Midbrain (tissue), 1 donor: ENCODE results near the gene PAPPA2.
"Not testable (repeated sequence)": the region's sequence is repeated elsewhere in the genome, so short reads cannot be mapped to it uniquely, and the experiment has no call there.

ENCODE experiments used
- DNase-seq: peaks from one replicate; lab custom pipeline; 2025; lab: John Stamatoyannopoulos, UW

PAPPA2 gene

GRCh38 chr1:176692988-176693696 is 230.2 kb downstream of the PAPPA2 start:
- no peak for DNase-seq

- no peak for DNase-seq
Observed at GRCh38 chr1:176693697-176694329, 230.8 kb downstream of the PAPPA2 start.

GRCh38 chr1:176694713-176695112 is 231.7 kb downstream of the PAPPA2 start:
- DNase-seq: no peak

DNA sequence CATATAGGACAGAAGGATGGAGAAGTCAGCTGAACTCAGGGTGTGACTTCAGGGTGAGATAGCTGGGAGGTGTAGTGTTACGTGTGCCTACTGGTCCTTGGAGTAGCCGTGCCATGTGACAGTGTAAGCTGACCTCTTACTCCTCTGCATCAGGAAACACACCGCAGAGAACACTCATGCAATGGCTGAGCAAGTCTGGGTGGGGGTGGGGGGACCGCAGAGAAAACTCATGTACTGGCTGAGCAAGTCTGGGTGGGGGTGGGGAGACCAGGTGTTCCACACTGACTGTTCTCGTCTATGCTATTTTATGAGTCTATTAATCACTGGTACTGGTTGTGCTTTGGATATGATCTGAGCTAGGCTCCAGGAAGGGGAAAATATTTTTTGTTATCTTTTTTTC is 233.1 kb downstream of the PAPPA2 start:
- DNase-seq: no peak

GRCh38 chr1:176696689-176697088 is 233.7 kb downstream of the PAPPA2 start:
- DNase-seq: no peak

DNA sequence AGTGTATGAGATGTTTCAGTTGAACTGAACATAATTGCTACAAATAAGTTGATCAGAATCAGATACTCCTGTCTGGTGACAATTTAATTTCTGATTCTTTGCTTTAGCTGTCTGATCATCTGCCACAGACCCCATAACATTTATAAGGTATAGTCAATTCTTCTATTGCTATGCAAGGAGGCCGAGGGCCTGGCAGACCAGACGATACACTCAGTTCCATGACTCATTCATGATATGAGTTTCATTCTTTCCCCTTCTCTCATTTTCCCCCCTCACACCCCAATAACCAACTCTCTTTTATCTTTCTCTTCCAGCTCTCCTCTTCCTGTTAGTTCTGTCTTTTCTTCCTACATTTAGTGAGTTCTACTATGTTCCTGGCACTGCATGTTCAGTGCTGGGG is 236.8 kb downstream of the PAPPA2 start:
- no peak for DNase-seq

DNA sequence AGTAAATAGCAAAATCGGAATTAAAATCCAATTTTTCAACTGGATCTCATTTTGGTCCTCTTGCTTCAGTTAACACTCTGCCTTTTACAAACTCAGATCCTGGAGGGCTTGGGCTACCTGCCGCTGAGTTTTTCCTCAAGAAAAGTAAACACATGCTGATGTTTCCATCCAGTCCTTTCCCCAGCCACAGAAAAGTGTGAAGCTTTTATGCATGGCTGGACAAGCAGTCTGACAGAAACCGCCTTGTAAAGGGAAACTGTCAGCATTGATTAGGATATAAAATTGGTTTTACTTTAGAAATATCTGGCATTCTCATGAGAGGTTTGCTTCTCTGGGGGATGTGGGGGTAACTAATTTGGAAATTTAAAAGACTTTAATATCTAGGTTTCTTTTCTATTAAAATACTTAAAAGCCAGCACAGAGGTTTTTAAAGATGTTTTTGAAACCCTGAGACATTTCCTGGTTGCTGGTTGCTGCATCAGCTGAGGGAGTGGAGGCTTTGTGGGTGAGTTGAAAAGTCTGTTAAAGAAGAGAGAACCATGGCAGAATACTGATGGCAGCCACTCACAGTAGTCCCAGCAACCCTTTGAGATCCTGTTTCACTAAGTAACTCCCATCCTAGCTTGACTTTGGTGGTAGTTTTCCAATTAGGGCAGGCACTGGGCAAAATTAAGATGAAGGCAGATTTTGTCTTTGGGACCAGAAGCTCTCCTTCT is 238.3 kb downstream of the PAPPA2 start:
- DNase-seq: no peak

- DNase-seq: no peak
Observed at GRCh38 chr1:176702901-176703300, 239.9 kb downstream of the PAPPA2 start.

DNA sequence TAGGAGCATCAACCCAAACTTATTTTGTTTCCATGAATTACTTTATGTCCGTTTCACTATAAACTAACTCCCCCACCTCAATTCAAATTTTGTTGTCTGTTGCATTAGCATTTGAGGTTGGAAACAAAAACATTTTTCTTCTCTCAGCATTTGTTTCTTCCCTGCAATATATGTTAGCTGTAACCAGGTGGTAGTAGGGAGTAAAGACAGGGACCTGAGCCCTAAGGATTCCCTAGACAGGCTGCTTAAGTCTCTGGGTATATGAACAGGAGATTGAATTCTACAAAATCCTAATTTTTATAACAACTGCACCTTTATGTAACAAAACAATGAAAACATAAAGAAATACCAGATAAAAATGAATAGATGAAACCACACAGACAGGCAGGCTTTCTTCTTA is 242.6 kb downstream of the PAPPA2 start:
- no peak for DNase-seq

DNA sequence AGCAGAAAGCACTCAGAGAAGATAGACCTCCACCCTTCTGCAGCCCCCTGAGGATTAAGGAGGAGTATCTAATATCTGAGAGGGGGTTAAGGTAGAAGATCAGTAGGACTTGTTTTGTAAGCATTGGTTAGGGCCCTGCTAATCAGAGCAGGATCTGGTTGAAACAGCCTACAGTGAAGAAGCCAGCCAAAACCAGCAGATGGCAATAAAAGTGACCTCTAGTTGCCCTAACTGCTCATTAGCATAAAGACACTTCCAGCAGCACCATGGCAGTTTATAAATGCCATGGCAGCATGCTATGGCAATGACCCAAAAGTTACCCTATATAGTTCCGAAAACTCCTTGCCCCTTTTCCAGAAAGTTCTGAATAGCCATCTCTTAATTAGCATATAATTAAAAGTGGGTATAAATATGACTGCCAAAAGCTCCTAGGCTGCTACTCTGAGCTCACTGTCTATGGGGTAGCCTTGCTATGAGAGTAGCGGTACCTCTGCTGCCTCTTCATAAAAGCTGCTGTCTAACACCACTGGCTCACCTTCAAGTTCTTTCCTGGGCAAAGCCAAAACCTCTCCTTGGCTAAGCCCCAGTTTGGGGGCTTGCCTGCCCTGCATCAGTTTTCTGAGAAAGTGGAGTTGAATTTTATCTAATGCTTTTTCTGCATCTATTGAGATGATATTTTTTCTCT is 254.2 kb downstream of the PAPPA2 start:
- peak; percentile 11 for DNase-seq

DNA sequence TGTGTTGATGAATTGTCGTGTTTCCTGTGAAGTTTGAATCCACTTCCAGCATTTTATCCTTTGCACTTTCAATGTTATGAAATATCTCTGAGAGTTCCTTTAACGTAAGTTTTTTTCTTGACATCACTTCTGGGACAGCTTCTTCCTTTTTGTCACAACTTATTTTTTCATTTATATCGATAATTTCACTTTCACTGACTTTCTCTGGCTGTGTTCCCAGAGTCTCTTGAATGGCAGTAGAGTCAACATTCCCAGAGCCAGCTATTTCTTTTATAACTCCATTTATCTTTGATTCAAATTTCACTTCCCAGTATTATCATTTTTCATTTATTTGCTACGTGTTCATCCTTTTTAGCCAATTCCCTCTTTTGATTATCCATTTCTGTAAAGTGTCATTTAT is 256.5 kb downstream of the PAPPA2 start:
- no peak for DNase-seq

- no peak for DNase-seq
Observed at GRCh38 chr1:176720838-176721237, 257.9 kb downstream of the PAPPA2 start.

DNA sequence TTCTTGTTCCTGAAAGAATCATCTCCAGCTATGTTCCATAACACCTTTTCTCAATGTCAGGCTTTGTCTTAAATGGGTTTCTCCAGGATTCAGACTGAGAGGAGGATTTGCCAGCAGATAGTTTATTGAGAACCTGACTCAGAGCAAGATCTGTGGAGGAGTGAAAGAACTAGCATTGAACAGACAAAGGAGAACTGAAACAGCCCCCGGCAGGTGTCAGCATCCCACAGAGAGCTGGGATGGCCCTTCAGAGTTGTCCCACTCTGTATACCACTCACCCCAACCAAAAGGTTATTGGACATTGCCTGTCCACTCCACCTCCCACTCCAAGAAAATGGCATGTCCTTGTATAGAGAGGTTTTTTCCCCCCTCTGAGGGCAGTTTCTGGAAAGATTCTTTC is 270.7 kb downstream of the PAPPA2 start:
- no peak for DNase-seq

DNA sequence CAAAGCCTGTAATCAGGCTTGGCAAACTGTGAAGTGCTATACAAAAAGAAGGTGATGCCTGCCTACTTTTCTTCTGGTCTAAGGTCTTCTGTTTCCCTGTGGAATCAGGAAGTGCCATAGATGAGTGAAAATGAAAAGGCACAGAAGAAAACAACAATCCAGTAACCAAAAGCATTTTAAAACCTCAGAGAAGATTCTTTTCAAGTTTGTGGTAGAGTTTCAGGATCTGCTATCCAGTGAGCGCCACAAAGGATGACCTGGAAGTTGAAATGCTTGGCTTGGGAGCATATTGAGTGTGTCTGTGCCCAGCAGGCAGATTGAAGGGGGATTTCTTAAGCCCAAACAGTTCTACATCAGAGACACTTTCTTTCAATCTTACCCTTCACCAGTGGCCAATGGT is 272.2 kb downstream of the PAPPA2 start:
- no peak for DNase-seq

DNA sequence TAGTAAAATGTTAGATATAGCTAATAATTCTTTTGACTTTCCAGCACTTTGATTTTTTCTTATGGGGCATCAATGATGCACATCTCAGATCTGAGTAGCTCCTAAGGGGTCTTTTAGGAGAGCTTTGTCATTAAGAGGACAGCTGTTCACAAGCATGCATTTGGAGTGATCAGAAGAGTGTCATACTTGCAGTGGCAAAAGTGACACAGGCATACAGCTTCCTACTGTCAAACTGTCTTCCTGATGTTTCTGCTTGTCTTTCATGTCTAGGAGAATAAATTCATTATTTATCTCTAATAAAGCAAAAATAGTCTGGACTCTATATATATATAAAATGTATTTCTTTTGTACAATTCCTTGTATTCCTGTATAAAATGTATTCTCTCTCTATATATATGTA is 273.0 kb downstream of the PAPPA2 start:
- no peak for DNase-seq

DNA sequence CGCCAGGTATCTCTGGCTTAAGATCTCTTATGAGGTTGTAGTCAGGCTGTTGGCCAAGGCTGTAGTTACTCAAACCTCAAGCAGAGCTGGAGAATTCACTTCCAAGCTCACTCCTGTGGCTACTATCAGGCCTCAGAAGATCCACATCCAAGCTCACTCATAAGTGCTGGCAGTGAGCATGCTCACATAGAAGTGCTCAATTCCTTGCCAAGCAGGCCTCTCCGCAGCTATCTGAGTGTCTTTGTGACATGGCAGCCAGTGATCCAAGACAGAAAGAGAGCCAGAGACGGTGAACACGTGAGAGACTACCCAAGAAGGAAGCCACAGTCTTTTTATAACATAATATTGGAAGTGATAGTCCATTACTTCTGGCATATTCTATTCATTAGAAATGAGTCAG is 278.2 kb downstream of the PAPPA2 start:
- no peak for DNase-seq

GRCh38 chr1:176742322-176742721 is 279.3 kb downstream of the PAPPA2 start:
- DNase-seq: no peak

DNA sequence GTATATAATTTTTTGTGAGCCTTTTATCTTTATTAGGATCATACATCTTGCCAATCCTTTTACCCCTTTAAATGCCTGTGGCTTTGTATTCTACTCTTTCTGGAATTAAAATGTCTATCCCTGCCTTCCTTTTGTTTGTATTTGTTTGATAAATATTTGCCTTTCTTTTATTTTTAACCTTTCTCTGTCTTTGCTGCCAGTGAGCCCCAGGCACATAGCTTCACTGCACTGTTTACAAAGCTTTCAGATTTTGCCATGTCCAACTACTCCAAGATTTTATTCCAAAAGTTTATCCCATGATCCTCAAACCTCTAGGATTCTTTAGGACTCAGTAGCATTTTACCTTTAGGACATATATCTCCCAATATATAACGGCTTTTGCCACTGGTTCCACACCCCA is 281.2 kb downstream of the PAPPA2 start:
- DNase-seq: no peak

DNA sequence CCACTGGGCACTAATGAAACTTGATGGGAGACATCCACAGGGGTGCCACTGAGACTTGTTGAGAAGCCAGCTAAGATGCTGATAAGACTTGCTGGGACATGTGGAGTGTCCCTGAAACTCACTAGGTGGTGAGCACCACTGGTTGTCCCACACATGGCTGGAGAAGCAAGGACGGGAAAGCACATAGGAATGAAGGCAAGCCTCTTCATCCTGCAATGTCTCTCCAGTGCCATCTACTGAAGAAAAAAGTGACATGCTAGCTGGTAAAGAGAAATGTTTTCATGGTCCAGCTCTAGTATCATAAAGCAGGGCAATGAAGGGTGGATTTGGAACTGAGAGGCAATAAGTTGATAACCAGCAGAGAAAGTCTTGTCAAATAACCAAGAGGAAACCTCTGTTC is 283.0 kb downstream of the PAPPA2 start:
- no peak for DNase-seq

GRCh38 chr1:176752505-176752904 is 289.5 kb downstream of the PAPPA2 start:
- no peak for DNase-seq

- DNase-seq: no peak
Observed at GRCh38 chr1:176754676-176755075, 291.7 kb downstream of the PAPPA2 start.

DNA sequence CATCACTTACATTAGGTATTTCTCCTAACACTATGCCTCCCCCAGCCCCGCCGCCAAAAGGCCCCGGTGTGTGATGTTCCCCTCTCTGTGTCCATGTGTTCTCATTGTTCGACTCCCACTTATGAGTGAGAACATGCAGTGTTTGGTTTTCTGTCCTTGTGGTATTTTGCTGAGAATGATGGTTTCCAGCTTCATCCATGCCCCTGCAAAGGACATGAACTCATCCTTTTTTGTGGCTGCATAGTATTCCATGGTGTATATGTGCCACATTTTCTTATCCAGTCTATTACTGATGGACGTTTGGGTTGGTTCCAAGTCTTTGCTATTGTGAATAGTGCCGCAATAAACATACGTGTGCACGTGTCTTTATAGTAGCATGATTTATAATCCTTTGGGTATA is 293.8 kb downstream of the PAPPA2 start:
- not testable (repeated sequence) for DNase-seq

GRCh38 chr1:176765608-176766007 is 302.6 kb downstream of the PAPPA2 start:
- no peak for DNase-seq
